ENCODE measurements around the gene ARID1A.
A peak's percentile ranks its signal among the peaks of the same experiment; 100 is the strongest.
"Not testable (repeated sequence)": the region's sequence is repeated elsewhere in the genome, so short reads cannot be mapped to it uniquely, and the experiment has no call there.

Gene ARID1A

GRCh38 chr1:26697978-26698849, 2.4 kb downstream of the ARID1A start:
- DNase-seq: peak; percentile 82

DNA sequence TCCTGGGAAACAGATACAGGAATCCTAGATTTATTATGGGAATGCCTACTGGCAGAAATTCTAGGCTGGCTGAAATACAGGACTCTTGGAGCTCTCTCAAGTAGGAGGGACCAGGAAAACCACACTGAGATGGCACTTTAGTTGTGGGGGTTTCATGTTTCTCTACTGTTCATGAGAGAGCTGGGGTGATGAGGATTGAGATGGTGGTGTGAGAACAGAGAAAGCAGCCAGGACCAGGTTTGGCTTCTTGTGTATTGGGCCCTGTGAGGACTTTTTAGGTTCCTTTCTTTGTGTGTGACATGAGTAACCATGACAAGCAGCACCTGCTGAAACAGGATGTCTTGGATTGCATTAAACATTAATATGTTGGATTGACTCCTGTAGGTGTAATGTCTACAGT, 4.9 kb downstream of the ARID1A start:
- DNase-seq: no peak

GRCh38 chr1:26701266-26701994, 5.6 kb downstream of the ARID1A start:
- no peak for DNase-seq

DNA sequence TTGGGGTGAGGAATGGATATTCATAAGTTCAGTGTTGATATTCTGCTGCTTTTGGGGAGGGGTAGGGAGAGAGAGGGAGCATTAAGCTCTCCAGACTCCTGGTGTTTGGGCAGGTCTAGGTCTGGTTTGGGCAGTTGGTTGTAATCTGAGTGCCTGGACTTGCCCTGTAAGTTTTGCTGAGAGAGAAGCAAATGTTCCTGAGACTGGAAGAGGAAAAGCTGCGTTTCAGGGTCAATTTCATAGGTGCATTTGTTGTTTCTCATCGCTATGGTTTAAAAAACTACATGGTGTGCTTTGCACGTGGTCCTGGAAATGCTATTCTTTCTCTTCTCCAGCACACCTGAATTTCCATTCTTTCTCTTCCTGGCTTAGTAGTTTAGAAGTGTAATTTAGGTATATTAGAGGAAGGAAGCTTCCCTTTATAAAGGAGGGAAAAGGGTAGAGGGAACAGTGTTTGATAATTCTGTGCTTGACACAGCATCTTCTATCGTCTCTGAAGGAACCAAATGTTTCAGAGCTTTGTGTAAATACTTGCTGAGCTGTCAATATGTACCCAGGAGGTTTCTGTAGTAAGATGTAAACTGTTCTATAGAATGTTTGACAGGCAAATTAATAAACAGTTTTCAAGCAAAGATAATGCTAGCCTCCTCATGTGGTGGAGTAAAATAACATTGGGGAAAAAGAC, 6.3 kb downstream of the ARID1A start:
- DNase-seq: no peak

DNA sequence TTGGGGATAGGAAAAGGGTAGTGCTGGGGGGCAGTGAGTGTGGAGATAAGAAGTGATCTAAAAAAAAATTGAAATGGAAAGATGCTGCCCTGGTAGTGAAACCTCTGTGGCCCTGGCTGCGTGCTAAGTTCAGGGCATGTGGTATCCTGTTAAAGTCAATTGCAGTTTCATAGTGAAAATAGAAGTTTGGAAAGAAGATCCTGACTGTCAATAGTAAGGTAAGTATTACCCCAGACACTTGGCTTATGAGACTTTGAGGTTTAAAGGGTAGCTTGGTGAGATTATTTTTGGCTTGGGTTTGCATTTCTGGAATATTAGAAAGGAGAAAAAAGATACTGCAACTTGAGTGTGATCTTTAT, 6.8 kb downstream of the ARID1A start:
- DNase-seq: no peak

DNA sequence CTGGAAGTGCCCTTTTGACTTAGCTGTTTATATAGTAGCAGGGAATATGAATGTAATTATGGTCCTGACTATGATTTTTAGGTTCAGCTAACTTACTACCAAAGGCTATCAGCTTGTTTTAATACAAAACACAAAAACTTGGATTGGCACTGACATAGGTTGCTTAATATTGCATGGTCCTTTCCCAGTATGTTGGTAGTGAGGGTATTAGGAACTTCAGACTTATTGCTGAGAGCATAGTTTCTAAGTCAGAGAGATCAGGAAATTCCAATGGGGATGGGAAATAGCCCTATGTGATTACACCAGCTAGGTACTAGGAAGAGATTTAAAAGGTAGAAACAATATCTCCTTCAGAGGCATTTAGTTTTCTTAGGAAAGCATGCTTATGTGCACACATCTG, 7.7 kb downstream of the ARID1A start:
- no peak for DNase-seq

GRCh38 chr1:26704629-26705028, 8.8 kb downstream of the ARID1A start:
- no peak for DNase-seq

- not testable (repeated sequence) for DNase-seq
Measured at GRCh38 chr1:26705227-26705626, 9.4 kb downstream of the ARID1A start.

- DNase-seq: no peak
Measured at GRCh38 chr1:26705788-26706311, 10.0 kb downstream of the ARID1A start.

GRCh38 chr1:26706315-26706714, 10.5 kb downstream of the ARID1A start:
- no peak for DNase-seq

- no peak for DNase-seq
Measured at GRCh38 chr1:26710811-26711210, 15.0 kb downstream of the ARID1A start.

GRCh38 chr1:26711777-26712176, 16.0 kb downstream of the ARID1A start:
- no peak for DNase-seq

DNA sequence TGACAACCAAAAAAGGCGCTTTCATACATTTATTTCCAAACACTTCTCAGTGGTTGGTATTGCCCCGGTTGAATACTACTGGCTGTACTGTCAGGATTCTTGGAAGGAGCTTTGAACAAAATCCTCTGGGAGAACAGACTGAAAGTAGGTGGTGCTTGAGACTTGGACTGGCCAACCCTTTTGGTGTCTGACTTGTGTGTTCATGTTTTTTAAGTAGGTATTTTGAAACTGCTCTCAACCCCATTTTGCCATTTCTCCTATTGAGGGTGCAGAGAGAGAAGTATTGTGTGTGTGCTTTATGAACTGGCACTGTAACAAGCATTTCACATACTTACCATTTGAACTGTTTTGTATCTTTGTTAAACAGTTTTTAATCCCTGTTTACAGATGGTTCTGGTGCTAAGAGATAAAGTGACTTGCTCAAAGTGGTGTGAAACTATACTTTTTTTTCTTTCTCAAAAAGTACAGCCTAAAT, 21.2 kb downstream of the ARID1A start:
- no peak for DNase-seq

DNA sequence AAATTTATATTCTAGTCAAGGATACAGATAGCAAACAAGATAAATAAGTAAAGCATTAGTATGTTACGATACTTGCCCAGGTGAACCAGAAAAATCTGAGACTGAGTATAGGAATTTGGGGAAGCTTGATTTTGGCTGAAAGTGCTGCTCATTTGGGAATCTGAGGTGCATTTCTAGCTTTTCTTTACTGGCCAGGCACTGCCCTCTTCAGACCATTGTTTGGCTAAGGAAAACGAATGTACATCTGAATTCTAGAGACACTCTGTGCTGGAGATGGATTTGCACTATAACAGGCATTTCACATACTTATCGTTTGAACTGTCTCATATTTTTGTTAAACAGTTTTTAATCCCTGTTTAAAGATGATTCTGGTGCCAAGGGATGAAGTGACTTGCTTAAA, 23.4 kb downstream of the ARID1A start:
- DNase-seq: no peak

GRCh38 chr1:26721669-26722355, 26.0 kb downstream of the ARID1A start:
- peak; percentile 48 for DNase-seq

- peak; percentile 57 for DNase-seq
Measured at GRCh38 chr1:26723013-26723991, 27.5 kb downstream of the ARID1A start.

GRCh38 chr1:26724118-26724517, 28.3 kb downstream of the ARID1A start:
- no peak for DNase-seq

- no peak for DNase-seq
Measured at GRCh38 chr1:26724926-26725325, 29.1 kb downstream of the ARID1A start.

DNA sequence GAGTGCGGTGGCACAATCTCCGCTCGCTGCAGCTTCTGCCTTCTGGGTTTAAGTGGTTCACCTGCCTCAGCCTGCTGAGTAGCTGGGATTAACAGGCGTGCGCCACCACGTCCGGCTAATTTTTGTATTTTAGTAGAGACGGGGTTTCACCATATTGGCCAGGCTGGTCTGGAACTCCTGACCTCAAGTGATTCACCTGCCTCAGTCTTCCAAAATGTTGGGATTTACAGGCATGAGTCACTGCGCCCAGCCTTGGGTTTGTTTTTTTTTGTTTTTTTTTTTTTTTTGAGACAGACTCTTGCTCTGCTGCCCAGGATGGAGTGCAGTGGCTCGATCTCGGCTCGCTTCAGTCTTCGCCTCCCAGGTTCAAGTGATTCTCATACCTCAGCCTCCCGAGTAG, 30.1 kb downstream of the ARID1A start:
- DNase-seq: not testable (repeated sequence)

DNA sequence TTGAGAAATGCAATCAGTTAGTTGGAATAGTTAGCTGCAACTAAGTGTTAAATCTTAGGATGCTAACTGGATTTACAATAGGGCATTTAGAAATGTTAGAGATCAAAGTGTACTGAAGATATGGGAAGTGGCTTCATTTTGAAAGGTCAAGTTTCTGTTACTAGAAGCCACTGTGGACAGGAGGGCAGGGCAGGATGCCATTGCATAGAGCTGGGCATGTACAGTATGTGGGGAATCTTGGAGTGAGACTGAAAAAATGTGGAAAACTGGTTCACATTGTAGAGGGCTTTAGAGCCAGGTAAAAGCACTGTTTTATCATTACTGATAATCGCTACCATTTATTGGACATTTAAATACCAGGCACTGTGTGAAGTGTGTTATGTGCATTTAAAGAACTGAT, 31.0 kb downstream of the ARID1A start:
- DNase-seq: no peak

GRCh38 chr1:26727476-26727875, 31.7 kb downstream of the ARID1A start:
- DNase-seq: no peak

All from CD4-positive, alpha-beta T cell treated with Interleukin-10 for 1 hour (primary cell).